DMS153 treated with DMSO at 0.1 percent for 48 hours (cell line): Measurements from ENCODE around the gene ECHDC1.
"Not testable (repeated sequence)": the region's sequence is repeated elsewhere in the genome, so short reads cannot be mapped to it uniquely, and the experiment has no call there.

Source experiments
- DNase-seq: peaks from one replicate; lab custom pipeline; 2025; ENCODE audit not compliant: unreplicated experiment; lab: John Stamatoyannopoulos, UW

ECHDC1 gene, protein sequence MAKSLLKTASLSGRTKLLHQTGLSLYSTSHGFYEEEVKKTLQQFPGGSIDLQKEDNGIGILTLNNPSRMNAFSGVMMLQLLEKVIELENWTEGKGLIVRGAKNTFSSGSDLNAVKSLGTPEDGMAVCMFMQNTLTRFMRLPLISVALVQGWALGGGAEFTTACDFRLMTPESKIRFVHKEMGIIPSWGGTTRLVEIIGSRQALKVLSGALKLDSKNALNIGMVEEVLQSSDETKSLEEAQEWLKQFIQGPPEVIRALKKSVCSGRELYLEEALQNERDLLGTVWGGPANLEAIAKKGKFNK

DNA sequence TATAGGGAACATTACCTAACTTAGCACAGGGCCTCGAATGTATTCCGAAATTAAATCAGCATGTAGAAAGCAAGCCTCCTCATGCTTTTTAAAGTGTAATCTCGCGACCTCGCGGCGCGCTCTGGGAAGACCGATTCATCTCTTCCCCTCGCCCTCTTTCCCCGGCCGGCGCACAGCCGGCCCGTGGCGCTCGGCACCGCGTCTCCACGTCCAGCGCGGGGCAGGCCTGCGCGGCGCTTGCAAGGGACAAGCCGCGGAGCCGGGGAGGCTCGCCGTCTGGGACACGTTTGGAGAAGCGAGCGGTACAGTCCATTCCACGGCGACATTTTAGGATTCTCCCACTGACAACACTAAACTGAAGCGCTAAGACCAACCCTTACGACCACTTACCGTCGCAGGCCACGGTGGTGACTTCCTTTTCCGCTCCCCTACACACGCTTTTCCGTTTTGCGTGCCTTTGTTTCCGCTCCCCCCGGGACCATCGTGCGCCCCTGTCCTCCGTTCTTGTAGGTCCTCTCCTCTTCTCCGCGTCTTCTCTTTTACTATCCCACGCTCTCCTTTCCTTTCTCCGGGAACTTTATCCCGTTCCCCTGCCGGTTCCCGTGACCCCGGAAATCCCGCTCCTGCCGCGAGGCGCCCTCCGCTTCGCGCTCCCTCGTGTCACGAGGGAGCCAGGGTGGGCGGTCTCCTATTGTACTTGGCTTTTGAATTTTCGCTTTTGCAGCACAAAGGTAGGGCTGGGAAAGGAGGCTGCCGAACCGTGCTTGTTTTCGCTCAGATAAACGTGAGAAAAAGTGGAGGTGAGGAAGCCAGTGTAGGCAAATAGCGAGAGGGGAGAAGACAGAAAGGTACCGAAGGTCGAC lies at the start of gene ECHDC1:
Gene ECHDC1, minus strand, starts transcription at position 664 of the 863 bp plus-strand sequence. CDS start 12,581 bp downstream, outside the sequence.
- peak; percentile 71 for DNase-seq

DNA sequence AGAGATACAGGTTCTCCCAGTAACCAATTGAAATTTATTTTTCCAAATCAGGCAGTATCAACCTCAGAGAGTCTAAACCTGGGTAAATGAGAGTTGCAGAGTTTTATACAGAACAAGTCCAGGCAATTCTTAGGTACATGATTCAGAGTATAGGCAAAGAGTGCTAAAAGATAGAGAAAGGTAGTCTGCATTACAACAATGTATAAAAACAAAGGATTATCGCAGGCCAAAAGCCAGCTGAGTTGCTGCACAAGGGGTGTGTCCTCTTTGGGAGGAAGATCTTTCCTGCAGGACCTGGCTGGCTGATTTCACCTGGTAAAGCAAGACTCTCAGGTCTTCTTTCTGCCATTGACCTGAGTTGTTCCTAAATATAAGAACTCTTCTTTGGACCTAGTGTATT lies 48.9 kb upstream of the ECHDC1 start:
- DNase-seq = no peak

DNA sequence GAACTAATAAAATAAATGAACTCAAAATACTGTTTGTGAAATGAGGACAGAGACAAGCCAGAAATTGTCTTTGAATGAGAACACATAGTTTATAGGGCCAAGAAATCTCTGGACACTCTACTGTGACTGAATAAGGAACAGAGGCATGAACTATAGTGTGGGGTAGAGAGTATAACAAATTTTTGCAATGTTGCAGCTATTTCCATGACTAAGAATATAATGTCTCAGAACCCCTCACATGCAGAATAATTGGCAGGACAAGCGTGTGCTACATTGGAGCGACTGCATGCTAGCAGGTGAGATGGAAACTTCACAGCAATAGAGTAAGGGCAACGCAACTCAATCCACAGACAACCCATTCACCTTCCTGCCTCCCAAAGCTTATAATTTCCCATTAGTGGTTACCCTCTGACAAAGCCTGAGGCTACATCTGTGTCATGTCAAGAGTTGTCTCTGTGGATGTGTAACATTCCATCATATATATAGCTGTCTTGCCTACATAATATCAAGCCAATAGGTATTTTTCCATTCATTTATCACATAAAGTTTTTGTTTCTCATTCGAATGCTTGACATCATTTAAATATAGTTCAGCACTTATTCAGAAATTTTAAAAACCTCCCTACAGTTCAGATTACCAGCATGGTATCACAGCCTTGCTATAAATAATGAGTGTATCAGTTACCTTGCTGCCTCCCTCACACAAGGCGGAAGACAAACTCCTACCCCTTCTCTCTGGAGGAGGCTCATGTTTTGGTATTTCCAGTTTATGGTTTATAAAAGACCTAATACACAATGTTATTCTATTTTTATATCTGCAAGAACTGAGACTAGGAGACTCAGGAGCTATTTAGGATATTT lies 47.9 kb upstream of the ECHDC1 start:
- no peak for DNase-seq

DNA sequence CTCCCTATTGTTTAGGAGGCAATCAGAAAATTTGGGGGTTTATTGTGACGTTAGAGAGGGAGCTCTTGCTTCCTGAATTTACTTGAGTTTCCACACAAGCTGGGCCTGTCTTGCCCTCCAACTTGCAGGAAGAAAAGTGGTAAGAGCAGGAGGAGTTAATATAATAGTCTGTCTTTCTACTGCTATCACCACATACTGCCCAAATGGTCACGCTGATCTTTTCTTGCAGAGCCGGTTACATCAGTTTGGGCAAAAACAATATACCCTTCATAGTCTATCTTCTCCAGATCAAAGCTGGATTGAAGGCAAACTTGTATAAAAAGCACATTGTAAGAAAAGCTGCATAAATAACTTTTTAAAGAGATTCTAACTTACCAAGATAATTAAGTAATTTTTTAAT lies 46.3 kb upstream of the ECHDC1 start:
- no peak for DNase-seq

GRCh38 chr6:127385668-127386430 lies 42.4 kb upstream of the ECHDC1 start:
- no peak for DNase-seq

GRCh38 chr6:127384848-127385247 lies 41.4 kb upstream of the ECHDC1 start:
- DNase-seq = not testable (repeated sequence)

GRCh38 chr6:127383988-127384387 lies 40.6 kb upstream of the ECHDC1 start:
- DNase-seq = no peak

GRCh38 chr6:127382413-127382812 lies 39.0 kb upstream of the ECHDC1 start:
- no peak for DNase-seq

- DNase-seq = no peak
Observed at GRCh38 chr6:127381384-127381783, 38.0 kb upstream of the ECHDC1 start.

GRCh38 chr6:127376685-127377084 lies 33.3 kb upstream of the ECHDC1 start:
- no peak for DNase-seq

DNA sequence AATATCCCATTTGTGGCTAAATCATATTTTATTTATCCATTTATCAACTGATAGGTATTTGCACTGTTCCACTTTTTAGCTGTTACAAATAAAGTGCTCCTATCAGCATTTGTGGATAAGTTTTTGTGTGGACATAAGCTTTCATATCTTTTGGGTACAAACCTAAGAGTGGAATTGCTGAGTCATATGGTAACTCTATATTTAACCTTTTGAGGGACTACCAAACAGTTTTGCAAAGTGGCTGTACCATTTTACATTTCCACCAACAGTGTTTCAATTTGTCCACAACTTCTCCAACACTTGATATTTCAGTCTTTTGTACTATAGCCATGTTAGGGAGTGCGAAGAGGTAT lies 23.6 kb upstream of the ECHDC1 start:
- DNase-seq = no peak

DNA sequence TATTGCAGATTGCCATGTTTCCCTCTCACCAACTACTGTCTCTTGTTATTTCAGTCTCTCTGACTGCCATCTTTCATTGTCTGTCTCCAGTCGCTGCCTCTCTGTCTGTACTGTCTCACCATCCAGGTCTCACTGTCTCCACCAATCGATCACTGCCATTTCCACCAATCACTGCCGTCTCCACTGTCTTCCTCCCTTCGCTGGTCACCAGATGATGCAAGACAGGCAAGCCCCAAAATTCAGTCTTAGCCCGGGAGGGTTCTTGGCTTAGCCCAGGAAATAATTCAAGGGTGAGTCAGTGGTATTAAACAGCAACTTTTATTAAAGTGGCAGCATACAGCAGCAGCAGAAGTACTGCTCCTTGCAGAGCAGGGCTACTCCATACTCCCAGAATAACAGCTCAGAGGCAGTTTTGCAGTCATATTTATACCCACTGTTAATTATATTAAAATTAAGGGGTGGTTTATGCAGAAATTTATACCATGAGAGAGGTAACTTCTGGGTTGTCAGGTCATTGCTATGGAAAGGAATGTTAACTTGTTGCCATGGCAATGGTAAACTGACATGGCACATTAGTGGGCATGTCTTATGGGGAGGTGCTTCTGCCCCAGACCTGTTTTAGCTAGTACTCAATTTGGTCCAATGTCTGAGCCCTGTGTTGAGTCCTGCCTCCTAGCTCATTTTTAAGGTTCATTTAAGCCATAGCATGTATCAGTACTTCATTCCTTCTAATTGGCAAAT lies 23.0 kb upstream of the ECHDC1 start:
- no peak for DNase-seq

DNA sequence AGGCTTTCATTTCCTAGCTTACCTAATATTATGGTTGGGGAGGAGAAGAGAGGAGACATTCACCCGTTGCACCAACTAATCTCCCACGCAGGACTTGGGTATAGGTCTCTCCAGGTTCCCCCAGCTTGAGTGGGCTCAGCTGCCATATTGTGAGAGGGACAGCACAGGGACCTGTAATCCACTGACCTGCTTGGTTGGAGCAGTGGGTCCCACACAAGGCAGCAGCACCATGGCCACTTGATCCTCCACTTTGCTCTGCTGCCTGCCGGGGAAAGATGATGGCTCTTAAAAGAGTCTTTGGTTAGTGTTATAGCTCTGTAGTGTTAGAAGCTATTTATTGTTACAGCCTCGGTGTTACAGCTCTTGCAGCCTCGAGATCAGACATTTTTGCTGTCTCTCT lies 22.5 kb upstream of the ECHDC1 start:
- DNase-seq = no peak

GRCh38 chr6:127352524-127352923 lies 9.1 kb upstream of the ECHDC1 start:
- no peak for DNase-seq

GRCh38 chr6:127349980-127350379 lies 6.6 kb upstream of the ECHDC1 start:
- no peak for DNase-seq

- DNase-seq = no peak
Observed at GRCh38 chr6:127348028-127348661, 4.7 kb upstream of the ECHDC1 start.

GRCh38 chr6:127347178-127347577 lies 3.8 kb upstream of the ECHDC1 start:
- DNase-seq = no peak

DNA sequence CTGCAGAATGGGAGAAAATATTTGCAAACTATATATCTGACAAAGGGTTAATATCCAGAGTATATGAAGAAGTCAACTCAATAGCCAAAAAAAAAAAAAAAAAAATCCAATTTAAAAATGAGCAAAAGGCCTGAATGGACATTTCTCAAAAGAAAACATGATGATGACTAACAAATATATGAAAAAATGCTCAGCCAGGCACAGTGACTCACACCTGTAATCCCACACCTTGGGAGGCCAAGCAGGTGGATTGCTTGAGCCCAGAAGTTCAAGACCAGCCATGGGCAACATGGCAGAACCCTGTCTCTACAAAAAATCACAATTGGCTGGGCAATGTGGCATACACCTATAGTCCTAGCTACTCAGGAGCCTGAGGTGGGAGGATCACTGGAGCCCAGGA lies 2.1 kb upstream of the ECHDC1 start:
- no peak for DNase-seq

- peak; percentile 55 for DNase-seq
Observed at GRCh38 chr6:127343809-127344659, 625 bp upstream of the ECHDC1 start.
